Prostate gland (tissue), 2 donors: ENCODE results near the gene ACER2. TPM values are rescaled to one million over a fixed set of nuclear protein-coding genes. Genes with fewer than 3 reads are reported as not detected.

Source experiments
- DNase-seq: peaks from one replicate; pipeline ENCODE4 v3.0.0-alpha.2; 2019; ENCODE audit warnings: low spot score
- H3K27ac ChIP-seq, 2 donors: fragments of 200-600 bp; sonication (generic); 2 replicates each; pipeline ENCODE4 v1.5.1; 2017 to 2019
- H3K27me3 ChIP-seq: fragments of 200-600 bp; sonication (generic); replicated peaks from 2 replicates; pipeline ENCODE4 v1.5.1; 2019; ENCODE audit not compliant: insufficient read depth
- H3K36me3 ChIP-seq, 2 donors: fragments of 200-600 bp; sonication (generic); 1 replicate in 1 of 2; 2 replicates in 1 of 2; pipeline versions ENCODE4 v1.5.1 to v1.8.1; 2017 to 2019
- H3K4me1 ChIP-seq: fragments of 200-600 bp; sonication (generic); replicated peaks from 2 replicates; pipeline ENCODE4 v1.5.1; 2019
- H3K4me3 ChIP-seq, 2 donors: fragments of 200-600 bp; sonication (generic); 2 replicates each; pipeline ENCODE4 v1.5.1; 2017 to 2019
- H3K9me3 ChIP-seq: fragments of 200-600 bp; sonication (generic); 2 replicates; pipeline ENCODE4 v1.5.1; 2017
- POLR2A ChIP-seq: fragments of 450-650 bp; IDR thresholded peaks from one replicate; pipeline ENCODE4 v1.6.1; 2016; ENCODE audit warnings: antibody characterized with exemption, mild to moderate bottlenecking
- POLR2AphosphoS5 ChIP-seq: sonication (generic); formaldehyde crosslinking; IDR thresholded peaks from one replicate; pipeline ENCODE4 v1.6.1; 2017; ENCODE audit warnings: antibody characterized with exemption
- WGBS: methylation state at CpG from one replicate; pipeline ENCODE4 v1.1.5; 2018; 5-methylcytosine and 5-hydroxymethylcytosine counted together
- intact Hi-C: fragments of 100-400 bp; cut with DNase I; formaldehyde crosslinking; loops from one replicate; pipeline ENCODE4 v1.14.2; 2022
- total RNA-seq, 2 donors: library from RNA; depleted of rRNA; stranded (reverse); fragments of >200 nt; gene quantifications; one replicate each; pipeline ENCODE4 v1.1.0, GENCODE V29; 2016
- TF ChIP-seq, protein P1 (sequence below), 4 experiments: fragments of 200-600 bp in 2 of 4; fragments of 450-650 bp in 2 of 4; sonication (generic) in 2 of 4; IDR thresholded peaks; 1 replicate in 3 of 4; 2 replicates in 1 of 4; pipeline ENCODE4 v1.5.1; 2016 to 2019; ENCODE audit warnings: antibody characterized with exemption in 4 of 4, mild to moderate bottlenecking in 2 of 4, moderate library complexity in 2 of 4

Gene ACER2
- total RNA-seq, 2 donors from 2014 or later = 11.1 to 14.0 TPM

DNA sequence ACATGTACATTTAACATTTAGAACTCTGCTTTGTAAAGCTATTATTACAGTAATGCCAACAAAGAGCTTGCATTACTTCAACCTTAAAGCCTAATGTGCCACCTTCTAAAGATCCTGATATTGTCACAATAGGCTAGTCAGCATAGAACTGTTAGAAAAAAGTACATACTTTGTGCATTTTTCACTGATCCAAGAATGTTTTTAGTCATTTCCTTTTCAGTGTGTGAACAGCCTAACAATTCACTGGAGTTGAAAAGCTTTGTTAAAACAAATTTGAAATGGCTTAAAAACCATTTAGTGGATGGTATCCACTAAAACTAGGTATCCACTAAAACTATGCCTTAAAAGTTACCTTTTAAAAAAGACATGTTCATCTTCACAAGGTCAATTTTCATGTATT lies 33.3 kb upstream of the ACER2 start:
- no peaks in the 10 kb centered on the region for H3K9me3 ChIP-seq
- intact Hi-C loops = loop anchor here (10.0 kb wide), 1 partner anchor 251 kb away; the partner anchor contains the start of gene PLIN2
- H3K36me3 ChIP-seq = peaks cover 0 to 10% of the 10 kb centered on the region in 2 donors
- no peak overlapping the region for H3K4me3 ChIP-seq
- TF ChIP-seq POLR2AphosphoS5 = no peak
- TF ChIP-seq, protein P1, sequence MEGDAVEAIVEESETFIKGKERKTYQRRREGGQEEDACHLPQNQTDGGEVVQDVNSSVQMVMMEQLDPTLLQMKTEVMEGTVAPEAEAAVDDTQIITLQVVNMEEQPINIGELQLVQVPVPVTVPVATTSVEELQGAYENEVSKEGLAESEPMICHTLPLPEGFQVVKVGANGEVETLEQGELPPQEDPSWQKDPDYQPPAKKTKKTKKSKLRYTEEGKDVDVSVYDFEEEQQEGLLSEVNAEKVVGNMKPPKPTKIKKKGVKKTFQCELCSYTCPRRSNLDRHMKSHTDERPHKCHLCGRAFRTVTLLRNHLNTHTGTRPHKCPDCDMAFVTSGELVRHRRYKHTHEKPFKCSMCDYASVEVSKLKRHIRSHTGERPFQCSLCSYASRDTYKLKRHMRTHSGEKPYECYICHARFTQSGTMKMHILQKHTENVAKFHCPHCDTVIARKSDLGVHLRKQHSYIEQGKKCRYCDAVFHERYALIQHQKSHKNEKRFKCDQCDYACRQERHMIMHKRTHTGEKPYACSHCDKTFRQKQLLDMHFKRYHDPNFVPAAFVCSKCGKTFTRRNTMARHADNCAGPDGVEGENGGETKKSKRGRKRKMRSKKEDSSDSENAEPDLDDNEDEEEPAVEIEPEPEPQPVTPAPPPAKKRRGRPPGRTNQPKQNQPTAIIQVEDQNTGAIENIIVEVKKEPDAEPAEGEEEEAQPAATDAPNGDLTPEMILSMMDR (IDR thresholded peaks at IDR 0.05) = no peak
- H3K4me1 ChIP-seq = no peaks in the 10 kb centered on the region
- no peak overlapping the region for H3K27ac ChIP-seq
- no peaks in the 10 kb centered on the region for H3K27me3 ChIP-seq
- DNase-seq = no peak

DNA sequence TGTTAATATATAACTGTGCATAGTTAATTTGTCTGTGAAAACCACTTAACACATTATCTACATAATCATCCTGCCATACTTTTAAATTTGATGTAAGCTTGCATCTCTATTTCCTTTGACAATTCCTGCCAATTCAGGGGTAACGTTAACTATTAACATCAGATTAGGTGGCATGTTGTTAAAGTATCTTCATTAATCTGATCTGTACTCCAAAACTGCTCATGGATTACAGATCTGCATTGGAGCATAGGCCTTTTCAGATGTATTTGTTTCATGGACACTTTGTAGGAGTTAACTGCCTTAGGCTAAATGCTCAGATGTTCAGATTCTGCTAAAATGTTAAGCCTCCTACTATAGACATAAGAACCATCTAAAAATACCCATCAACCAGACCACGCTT lies 31.9 kb upstream of the ACER2 start:
- Histone ChIP-seq H3K27ac (no peak overlapping the region), H3K4me3 (no peak overlapping the region), H3K27me3 (no peaks in the 10 kb centered on the region), H3K36me3 (peaks cover 0 to 10% of the 10 kb centered on the region in 2 donors), H3K9me3 (no peaks in the 10 kb centered on the region), H3K4me1 (peaks cover 4% of the 10 kb centered on the region)
- WGBS = 66% methylated on average over 2 of the region's 2 CpGs
- TF ChIP-seq POLR2AphosphoS5 (no peak), POLR2A (no peak)
- TF ChIP-seq, protein P1 (IDR thresholded peaks at IDR 0.05) = no peak
- intact Hi-C loops = loop anchor here (10.0 kb wide), 1 partner anchor 252 kb away; the partner anchor contains the start of gene PLIN2
- no peak for DNase-seq

DNA sequence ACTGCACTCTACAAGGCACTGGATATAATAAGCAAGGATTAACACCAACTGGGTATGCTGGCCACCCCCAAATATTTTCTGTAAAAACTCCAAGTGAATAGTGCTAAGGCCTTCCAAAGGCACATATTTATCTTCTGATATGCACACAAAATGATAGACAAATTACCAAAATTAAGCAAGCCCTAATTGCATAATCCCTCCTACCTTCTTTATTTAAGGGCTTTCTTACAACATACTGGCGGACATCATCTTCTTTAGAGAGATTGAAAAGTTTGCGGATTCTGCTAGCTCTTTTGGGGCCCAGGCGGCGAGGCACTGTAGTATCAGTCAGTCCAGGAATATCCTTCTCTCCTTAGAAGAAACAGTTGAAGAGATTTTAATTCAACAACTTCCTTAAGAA lies 30.6 kb upstream of the ACER2 start:
- DNase-seq = no peak
- TF ChIP-seq POLR2A = no peak
- 76% methylated on average over 4 of the region's 4 CpGs for WGBS
- Histone ChIP-seq H3K36me3 (peaks cover 0 to 10% of the 10 kb centered on the region in 2 donors), H3K9me3 (no peaks in the 10 kb centered on the region), H3K27me3 (no peaks in the 10 kb centered on the region), H3K4me1 (peaks cover 4% of the 10 kb centered on the region), H3K4me3 (no peak overlapping the region), H3K27ac (no peak overlapping the region)
- intact Hi-C loops = loop anchor here (10.0 kb wide), 1 partner anchor 253 kb away; the partner anchor contains the start of gene PLIN2

DNA sequence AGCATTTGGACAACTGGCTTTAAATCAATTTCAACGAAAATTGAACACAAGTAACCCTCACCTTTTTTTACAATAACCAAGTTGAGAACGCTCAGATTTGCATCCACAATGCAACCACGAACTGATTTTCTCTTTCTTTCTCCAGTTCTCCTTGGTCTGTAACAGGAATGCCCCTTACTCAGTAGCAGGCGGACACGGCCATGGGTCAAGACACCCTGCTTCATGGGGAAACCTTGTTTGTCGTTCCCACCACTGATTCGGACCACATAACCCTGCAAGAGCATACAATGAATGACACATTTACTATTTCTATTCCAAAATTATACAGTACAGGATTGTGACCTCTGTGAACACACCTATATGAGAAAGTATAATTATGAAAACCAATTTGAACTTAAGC lies 30.2 kb upstream of the ACER2 start:
- intact Hi-C loops = loop anchor here (10.0 kb wide), 1 partner anchor 254 kb away; the partner anchor contains the start of gene PLIN2
- Histone ChIP-seq H3K27me3 (no peaks in the 10 kb centered on the region), H3K27ac (peak overlapping the region; percentile 95), H3K4me3 (peak overlapping the region; percentile 52 to 85), H3K36me3 (peaks cover 0 to 10% of the 10 kb centered on the region in 2 donors), H3K4me1 (peaks cover 4% of the 10 kb centered on the region), H3K9me3 (no peaks in the 10 kb centered on the region)
- DNase-seq = no peak
- TF ChIP-seq, protein P1 (IDR thresholded peaks at IDR 0.05) = no peak
- no peak for TF ChIP-seq POLR2AphosphoS5
- TF ChIP-seq POLR2A = no peak
- 41% methylated on average over 7 of the region's 7 CpGs for WGBS

DNA sequence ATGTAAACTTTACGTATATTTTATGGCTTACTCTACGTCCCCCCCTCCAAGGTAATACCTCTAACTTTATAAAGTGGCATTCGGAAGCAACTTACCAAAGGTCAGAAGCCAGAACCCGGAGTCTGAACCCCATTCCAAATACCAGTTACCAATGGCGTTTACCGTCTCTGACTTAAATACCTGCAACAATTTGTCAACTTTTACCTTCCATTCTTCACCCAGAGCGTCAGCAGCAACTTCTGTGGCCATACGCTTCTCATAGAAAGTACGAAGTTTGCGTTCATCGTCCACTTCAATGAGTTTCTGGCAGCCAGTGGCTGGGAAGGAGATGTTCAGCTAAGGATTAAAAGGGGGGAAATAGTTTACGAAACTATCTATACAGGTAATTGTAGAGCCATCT lies 29.5 kb upstream of the ACER2 start:
- peak overlapping the region; percentile 95 for H3K27ac ChIP-seq

More for the DNA sequence above, 29.5 kb upstream of the ACER2 start:
- Histone ChIP-seq H3K27me3 (no peaks in the 10 kb centered on the region), H3K9me3 (no peaks in the 10 kb centered on the region), H3K4me1 (peaks cover 4% of the 10 kb centered on the region), H3K4me3 (peak overlapping the region; percentile 52 to 85), H3K36me3 (peaks cover 0 to 10% of the 10 kb centered on the region in 2 donors)
- no peak for TF ChIP-seq POLR2A
- TF ChIP-seq, protein P1 (IDR thresholded peaks at IDR 0.05) = no peak
- TF ChIP-seq POLR2AphosphoS5 = no peak
- DNase-seq = no peak
- intact Hi-C loops = loop anchor here (10.0 kb wide), 1 partner anchor 254 kb away; the partner anchor contains the start of gene PLIN2
- 4% methylated on average over 12 of the region's 12 CpGs for WGBS
